ENCODE results near the gene PACRG.

DNA sequence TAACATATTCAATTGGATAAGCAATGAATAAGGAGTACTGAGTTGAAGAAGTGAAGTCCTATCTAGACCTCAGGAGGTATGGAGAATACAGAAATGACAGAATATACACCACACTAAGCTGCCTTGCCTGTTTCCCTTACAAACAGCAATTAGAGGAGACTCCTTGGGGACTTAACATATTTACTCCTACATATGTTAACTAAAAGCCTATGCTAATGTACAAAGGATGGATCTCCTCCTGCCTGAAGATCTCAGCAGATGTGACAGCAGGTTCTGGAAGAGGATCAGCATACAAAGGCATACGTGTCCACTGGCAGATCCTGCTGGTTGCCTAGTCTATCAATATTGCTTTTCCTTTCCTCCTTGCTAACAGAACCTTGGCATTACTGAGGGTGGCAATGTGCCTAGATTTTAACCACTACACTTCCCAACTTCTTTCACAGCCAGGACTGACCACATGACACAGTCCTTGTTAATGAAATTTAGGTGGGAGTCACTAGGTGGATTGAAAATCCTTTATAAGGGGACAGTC, 29.8 kb upstream of the PACRG start:
- TF ChIP-seq POLR2AphosphoS5 (IDR thresholded peaks at IDR 0.05) = no peak
- TF ChIP-seq, protein P1, sequence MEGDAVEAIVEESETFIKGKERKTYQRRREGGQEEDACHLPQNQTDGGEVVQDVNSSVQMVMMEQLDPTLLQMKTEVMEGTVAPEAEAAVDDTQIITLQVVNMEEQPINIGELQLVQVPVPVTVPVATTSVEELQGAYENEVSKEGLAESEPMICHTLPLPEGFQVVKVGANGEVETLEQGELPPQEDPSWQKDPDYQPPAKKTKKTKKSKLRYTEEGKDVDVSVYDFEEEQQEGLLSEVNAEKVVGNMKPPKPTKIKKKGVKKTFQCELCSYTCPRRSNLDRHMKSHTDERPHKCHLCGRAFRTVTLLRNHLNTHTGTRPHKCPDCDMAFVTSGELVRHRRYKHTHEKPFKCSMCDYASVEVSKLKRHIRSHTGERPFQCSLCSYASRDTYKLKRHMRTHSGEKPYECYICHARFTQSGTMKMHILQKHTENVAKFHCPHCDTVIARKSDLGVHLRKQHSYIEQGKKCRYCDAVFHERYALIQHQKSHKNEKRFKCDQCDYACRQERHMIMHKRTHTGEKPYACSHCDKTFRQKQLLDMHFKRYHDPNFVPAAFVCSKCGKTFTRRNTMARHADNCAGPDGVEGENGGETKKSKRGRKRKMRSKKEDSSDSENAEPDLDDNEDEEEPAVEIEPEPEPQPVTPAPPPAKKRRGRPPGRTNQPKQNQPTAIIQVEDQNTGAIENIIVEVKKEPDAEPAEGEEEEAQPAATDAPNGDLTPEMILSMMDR (IDR thresholded peaks at IDR 0.05) = no peak

Measured in stomach (tissue), 4 donors.